HEK293 (cell line): Measurements from ENCODE around the gene FLYWCH1.

ENCODE experiments used
- GLIS1 ChIP-seq: fragments of 450-650 bp; formaldehyde crosslinking; IDR thresholded peaks from 2 replicates; pipeline ENCODE4 v1.5.1; 2016; ENCODE audit warnings: missing biosample characterization, missing genetic modification characterization
- GLIS2 ChIP-seq: fragments of 450-650 bp; formaldehyde crosslinking; IDR thresholded peaks from 2 replicates; pipeline ENCODE4 v1.5.1; 2016; ENCODE audit warnings: missing biosample characterization, missing genetic modification characterization
- KLF9 ChIP-seq: fragments of 450-650 bp; formaldehyde crosslinking; IDR thresholded peaks from 2 replicates; pipeline ENCODE4 v1.5.1; 2016; ENCODE audit warnings: missing biosample characterization, missing genetic modification characterization, low read depth
- PRDM1 ChIP-seq: fragments of 450-650 bp; formaldehyde crosslinking; IDR thresholded peaks from 2 replicates; pipeline ENCODE4; 2016; ENCODE audit warnings: missing biosample characterization, missing genetic modification characterization
- SALL2 ChIP-seq: fragments of 450-650 bp; formaldehyde crosslinking; IDR thresholded peaks from 2 replicates; pipeline ENCODE4 v1.5.0; 2017; ENCODE audit warnings: missing biosample characterization, mild to moderate bottlenecking, missing genetic modification characterization, borderline replicate concordance
- SP2 ChIP-seq: fragments of 450-650 bp; formaldehyde crosslinking; IDR thresholded peaks from 2 replicates; pipeline ENCODE4 v1.5.1; 2016; ENCODE audit warnings: missing biosample characterization, missing genetic modification characterization
- ZBTB17 ChIP-seq: fragments of 450-650 bp; formaldehyde crosslinking; IDR thresholded peaks from 2 replicates; pipeline ENCODE4 v1.5.1; 2016; ENCODE audit warnings: missing biosample characterization, missing genetic modification characterization
- ZBTB48 ChIP-seq: fragments of 450-650 bp; formaldehyde crosslinking; IDR thresholded peaks from 2 replicates; pipeline ENCODE4 v1.5.1; 2016; ENCODE audit warnings: missing biosample characterization, missing genetic modification characterization
- ZNF132 ChIP-seq: fragments of 450-650 bp; formaldehyde crosslinking; IDR thresholded peaks from 2 replicates; pipeline ENCODE4 v1.5.1; 2017; ENCODE audit warnings: missing biosample characterization, missing genetic modification characterization, borderline replicate concordance
- ZNF157 ChIP-seq: fragments of 450-650 bp; formaldehyde crosslinking; IDR thresholded peaks from 2 replicates; pipeline ENCODE4 v1.5.1; 2016; ENCODE audit warnings: missing biosample characterization, missing genetic modification characterization
- ZNF16 ChIP-seq: fragments of 450-650 bp; formaldehyde crosslinking; IDR thresholded peaks from 2 replicates; pipeline ENCODE4 v1.5.1; 2016; ENCODE audit warnings: low read depth, missing biosample characterization, missing genetic modification characterization
- ZNF211 ChIP-seq: fragments of 450-650 bp; formaldehyde crosslinking; IDR thresholded peaks from 2 replicates; pipeline ENCODE4 v1.5.1; 2016; ENCODE audit warnings: low read depth, missing biosample characterization, missing genetic modification characterization
- ZNF335 ChIP-seq: fragments of 450-650 bp; formaldehyde crosslinking; conservative IDR thresholded peaks from 2 replicates; pipeline ENCODE4 v1.5.1; 2016; ENCODE audit warnings: missing biosample characterization, missing genetic modification characterization
- ZNF501 ChIP-seq: fragments of 450-650 bp; formaldehyde crosslinking; IDR thresholded peaks from 2 replicates; pipeline ENCODE4 v1.5.1; 2016; ENCODE audit warnings: missing biosample characterization, missing genetic modification characterization
- ZNF555 ChIP-seq: fragments of 450-650 bp; formaldehyde crosslinking; conservative IDR thresholded peaks from 2 replicates; pipeline ENCODE4 v1.5.1; 2017; ENCODE audit warnings: missing biosample characterization, mild to moderate bottlenecking, missing genetic modification characterization, inconsistent platforms
- ZNF561 ChIP-seq: fragments of 450-650 bp; IDR thresholded peaks from 2 replicates; pipeline ENCODE4 v1.5.1; 2018; ENCODE audit warnings: missing biosample characterization, missing genetic modification characterization, borderline replicate concordance
- ZNF629 ChIP-seq: fragments of 450-650 bp; formaldehyde crosslinking; IDR thresholded peaks from 2 replicates; pipeline ENCODE4 v1.5.1; 2017; ENCODE audit warnings: missing biosample characterization, missing genetic modification characterization
- TF ChIP-seq, protein P1 (sequence below): fragments of 450-650 bp; formaldehyde crosslinking; IDR thresholded peaks from 2 replicates; pipeline ENCODE4 v1.5.1; 2016; ENCODE audit warnings: missing biosample characterization, missing genetic modification characterization
- TF ChIP-seq, protein P2 (sequence below): fragments of 450-650 bp; formaldehyde crosslinking; IDR thresholded peaks from 2 replicates; pipeline ENCODE4 v1.5.1; 2016; ENCODE audit warnings: missing biosample characterization, missing genetic modification characterization
- TF ChIP-seq, protein P3 (sequence below): fragments of 450-650 bp; formaldehyde crosslinking; IDR thresholded peaks from 2 replicates; pipeline ENCODE4 v1.5.1; 2016; ENCODE audit warnings: missing biosample characterization, missing genetic modification characterization, borderline replicate concordance
- TF ChIP-seq, protein P4 (sequence below): fragments of 450-650 bp; formaldehyde crosslinking; IDR thresholded peaks from 2 replicates; pipeline ENCODE4 v1.5.1; 2016; ENCODE audit warnings: missing biosample characterization, missing genetic modification characterization
- TF ChIP-seq, protein P5 (sequence below): fragments of 450-650 bp; formaldehyde crosslinking; optimal IDR thresholded peaks from 2 replicates; pipeline ENCODE3; 2016; ENCODE audit warnings: missing biosample characterization, mild to moderate bottlenecking, missing genetic modification characterization
- TF ChIP-seq, protein P6 (sequence below): fragments of 450-650 bp; formaldehyde crosslinking; IDR thresholded peaks from 2 replicates; pipeline ENCODE4 v1.5.1; 2016; ENCODE audit warnings: missing biosample characterization, missing genetic modification characterization
- TF ChIP-seq, protein P7 (sequence below): fragments of 450-650 bp; formaldehyde crosslinking; IDR thresholded peaks from 2 replicates; pipeline ENCODE4 v1.5.1; 2016; ENCODE audit warnings: missing biosample characterization, missing genetic modification characterization

The FLYWCH1 gene

DNA sequence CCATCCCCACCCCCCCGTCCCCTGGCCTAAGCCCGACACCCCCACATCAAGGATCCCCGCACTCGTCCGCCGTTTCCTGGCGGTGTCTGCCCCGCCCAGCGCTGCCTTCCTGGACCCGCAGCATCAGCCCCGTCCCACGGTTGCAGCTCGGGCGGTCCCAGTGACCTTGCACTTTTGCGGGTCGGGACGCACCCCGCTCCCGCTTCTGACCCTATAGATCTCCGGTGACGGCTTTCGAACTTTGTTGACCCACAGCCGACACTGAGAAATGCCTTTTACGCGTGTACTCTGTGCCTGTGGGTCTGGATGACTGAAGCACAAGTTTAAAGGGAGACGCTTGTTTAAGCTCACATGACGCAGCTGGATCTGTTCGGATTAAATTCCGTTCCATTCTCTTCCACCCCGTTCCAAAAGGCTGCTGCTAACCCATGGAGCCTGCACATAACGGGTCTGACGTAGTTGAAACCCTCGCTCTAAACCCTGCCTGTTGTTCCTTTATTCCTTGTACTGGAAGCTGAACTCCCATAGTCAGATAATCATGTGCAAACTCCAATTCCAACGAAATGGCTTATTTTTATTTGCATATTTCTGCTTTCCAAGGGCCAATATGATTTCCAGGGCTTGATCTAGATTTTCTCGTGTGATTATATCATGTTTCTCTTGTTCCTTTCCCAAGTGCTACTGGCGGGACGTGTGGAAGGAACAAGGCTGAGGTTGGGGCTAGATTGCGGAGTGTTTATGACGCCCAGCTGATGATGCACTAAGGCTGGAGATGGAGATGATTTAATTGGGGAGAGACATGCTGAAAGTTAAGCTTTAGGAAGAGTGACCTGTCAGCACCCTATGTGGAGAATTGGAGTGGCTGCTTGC lies 834 bp downstream of the FLYWCH1 start (continued):
- TF ChIP-seq, protein P1, sequence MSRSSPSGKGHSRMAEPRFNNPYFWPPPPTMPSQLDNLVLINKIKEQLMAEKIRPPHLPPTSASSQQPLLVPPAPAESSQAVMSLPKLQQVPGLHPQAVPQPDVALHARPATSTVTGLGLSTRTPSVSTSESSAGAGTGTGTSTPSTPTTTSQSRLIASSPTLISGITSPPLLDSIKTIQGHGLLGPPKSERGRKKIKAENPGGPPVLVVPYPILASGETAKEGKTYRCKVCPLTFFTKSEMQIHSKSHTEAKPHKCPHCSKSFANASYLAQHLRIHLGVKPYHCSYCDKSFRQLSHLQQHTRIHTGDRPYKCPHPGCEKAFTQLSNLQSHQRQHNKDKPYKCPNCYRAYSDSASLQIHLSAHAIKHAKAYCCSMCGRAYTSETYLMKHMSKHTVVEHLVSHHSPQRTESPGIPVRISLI (tag by site-specific recombination), result no peak
- TF ChIP-seq ZBTB17 (tag by site-specific recombination), result peak; percentile 88
- TF ChIP-seq, protein P2, sequence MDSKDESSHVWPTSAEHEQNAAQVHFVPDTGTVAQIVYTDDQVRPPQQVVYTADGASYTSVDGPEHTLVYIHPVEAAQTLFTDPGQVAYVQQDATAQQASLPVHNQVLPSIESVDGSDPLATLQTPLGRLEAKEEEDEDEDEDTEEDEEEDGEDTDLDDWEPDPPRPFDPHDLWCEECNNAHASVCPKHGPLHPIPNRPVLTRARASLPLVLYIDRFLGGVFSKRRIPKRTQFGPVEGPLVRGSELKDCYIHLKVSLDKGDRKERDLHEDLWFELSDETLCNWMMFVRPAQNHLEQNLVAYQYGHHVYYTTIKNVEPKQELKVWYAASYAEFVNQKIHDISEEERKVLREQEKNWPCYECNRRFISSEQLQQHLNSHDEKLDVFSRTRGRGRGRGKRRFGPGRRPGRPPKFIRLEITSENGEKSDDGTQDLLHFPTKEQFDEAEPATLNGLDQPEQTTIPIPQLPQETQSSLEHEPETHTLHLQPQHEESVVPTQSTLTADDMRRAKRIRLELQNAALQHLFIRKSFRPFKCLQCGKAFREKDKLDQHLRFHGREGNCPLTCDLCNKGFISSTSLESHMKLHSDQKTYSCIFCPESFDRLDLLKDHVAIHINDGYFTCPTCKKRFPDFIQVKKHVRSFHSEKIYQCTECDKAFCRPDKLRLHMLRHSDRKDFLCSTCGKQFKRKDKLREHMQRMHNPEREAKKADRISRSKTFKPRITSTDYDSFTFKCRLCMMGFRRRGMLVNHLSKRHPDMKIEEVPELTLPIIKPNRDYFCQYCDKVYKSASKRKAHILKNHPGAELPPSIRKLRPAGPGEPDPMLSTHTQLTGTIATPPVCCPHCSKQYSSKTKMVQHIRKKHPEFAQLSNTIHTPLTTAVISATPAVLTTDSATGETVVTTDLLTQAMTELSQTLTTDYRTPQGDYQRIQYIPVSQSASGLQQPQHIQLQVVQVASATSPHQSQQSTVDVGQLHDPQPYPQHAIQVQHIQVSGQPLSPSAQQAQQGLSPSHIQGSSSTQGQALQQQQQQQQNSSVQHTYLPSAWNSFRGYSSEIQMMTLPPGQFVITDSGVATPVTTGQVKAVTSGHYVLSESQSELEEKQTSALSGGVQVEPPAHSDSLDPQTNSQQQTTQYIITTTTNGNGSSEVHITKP (tag by site-specific recombination), result peak; percentile 34; the same call in 1 of the 2 replicates
- no peak for TF ChIP-seq ZNF555 (tag by site-specific recombination)
- no peak for TF ChIP-seq ZBTB48 (tag by site-specific recombination)
- TF ChIP-seq ZNF335 (tag by site-specific recombination), result peak; percentile 50
- no peak for TF ChIP-seq ZNF211 (tag by site-specific recombination)
- TF ChIP-seq SP2 (tag by site-specific recombination), result no peak; the same call in 1 of the 2 replicates
- TF ChIP-seq ZNF16 (tag by site-specific recombination), result no peak
- TF ChIP-seq SALL2 (tag by site-specific recombination), result no peak
- TF ChIP-seq ZNF629 (tag by site-specific recombination), result peak; percentile 87
- TF ChIP-seq, protein P3, sequence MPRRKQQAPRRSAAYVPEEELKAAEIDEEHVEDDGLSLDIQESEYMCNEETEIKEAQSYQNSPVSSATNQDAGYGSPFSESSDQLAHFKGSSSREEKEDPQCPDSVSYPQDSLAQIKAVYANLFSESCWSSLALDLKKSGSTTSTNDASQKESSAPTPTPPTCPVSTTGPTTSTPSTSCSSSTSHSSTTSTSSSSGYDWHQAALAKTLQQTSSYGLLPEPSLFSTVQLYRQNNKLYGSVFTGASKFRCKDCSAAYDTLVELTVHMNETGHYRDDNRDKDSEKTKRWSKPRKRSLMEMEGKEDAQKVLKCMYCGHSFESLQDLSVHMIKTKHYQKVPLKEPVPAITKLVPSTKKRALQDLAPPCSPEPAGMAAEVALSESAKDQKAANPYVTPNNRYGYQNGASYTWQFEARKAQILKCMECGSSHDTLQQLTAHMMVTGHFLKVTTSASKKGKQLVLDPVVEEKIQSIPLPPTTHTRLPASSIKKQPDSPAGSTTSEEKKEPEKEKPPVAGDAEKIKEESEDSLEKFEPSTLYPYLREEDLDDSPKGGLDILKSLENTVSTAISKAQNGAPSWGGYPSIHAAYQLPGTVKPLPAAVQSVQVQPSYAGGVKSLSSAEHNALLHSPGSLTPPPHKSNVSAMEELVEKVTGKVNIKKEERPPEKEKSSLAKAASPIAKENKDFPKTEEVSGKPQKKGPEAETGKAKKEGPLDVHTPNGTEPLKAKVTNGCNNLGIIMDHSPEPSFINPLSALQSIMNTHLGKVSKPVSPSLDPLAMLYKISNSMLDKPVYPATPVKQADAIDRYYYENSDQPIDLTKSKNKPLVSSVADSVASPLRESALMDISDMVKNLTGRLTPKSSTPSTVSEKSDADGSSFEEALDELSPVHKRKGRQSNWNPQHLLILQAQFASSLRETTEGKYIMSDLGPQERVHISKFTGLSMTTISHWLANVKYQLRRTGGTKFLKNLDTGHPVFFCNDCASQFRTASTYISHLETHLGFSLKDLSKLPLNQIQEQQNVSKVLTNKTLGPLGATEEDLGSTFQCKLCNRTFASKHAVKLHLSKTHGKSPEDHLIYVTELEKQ (tag by site-specific recombination), result no peak
- TF ChIP-seq, protein P4, sequence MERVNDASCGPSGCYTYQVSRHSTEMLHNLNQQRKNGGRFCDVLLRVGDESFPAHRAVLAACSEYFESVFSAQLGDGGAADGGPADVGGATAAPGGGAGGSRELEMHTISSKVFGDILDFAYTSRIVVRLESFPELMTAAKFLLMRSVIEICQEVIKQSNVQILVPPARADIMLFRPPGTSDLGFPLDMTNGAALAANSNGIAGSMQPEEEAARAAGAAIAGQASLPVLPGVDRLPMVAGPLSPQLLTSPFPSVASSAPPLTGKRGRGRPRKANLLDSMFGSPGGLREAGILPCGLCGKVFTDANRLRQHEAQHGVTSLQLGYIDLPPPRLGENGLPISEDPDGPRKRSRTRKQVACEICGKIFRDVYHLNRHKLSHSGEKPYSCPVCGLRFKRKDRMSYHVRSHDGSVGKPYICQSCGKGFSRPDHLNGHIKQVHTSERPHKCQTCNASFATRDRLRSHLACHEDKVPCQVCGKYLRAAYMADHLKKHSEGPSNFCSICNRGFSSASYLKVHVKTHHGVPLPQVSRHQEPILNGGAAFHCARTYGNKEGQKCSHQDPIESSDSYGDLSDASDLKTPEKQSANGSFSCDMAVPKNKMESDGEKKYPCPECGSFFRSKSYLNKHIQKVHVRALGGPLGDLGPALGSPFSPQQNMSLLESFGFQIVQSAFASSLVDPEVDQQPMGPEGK (tag by site-specific recombination), result no peak
- no peak for TF ChIP-seq ZNF561 (tag by site-specific recombination)
- TF ChIP-seq, protein P5, sequence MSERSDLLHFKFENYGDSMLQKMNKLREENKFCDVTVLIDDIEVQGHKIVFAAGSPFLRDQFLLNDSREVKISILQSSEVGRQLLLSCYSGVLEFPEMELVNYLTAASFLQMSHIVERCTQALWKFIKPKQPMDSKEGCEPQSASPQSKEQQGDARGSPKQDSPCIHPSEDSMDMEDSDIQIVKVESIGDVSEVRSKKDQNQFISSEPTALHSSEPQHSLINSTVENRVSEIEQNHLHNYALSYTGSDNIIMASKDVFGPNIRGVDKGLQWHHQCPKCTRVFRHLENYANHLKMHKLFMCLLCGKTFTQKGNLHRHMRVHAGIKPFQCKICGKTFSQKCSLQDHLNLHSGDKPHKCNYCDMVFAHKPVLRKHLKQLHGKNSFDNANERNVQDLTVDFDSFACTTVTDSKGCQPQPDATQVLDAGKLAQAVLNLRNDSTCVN (tag by site-specific recombination), result no peak
- no peak for TF ChIP-seq GLIS1 (tag by site-specific recombination)
- TF ChIP-seq GLIS2 (tag by site-specific recombination), result no peak
- peak; percentile 62 for TF ChIP-seq PRDM1 (tag by site-specific recombination)
- no peak for TF ChIP-seq ZNF157 (tag by site-specific recombination)
- TF ChIP-seq, protein P6, sequence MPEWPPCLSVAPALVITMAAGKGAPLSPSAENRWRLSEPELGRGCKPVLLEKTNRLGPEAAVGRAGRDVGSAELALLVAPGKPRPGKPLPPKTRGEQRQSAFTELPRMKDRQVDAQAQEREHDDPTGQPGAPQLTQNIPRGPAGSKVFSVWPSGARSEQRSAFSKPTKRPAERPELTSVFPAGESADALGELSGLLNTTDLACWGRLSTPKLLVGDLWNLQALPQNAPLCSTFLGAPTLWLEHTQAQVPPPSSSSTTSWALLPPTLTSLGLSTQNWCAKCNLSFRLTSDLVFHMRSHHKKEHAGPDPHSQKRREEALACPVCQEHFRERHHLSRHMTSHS (tag by site-specific recombination), result no peak
- TF ChIP-seq, protein P7, sequence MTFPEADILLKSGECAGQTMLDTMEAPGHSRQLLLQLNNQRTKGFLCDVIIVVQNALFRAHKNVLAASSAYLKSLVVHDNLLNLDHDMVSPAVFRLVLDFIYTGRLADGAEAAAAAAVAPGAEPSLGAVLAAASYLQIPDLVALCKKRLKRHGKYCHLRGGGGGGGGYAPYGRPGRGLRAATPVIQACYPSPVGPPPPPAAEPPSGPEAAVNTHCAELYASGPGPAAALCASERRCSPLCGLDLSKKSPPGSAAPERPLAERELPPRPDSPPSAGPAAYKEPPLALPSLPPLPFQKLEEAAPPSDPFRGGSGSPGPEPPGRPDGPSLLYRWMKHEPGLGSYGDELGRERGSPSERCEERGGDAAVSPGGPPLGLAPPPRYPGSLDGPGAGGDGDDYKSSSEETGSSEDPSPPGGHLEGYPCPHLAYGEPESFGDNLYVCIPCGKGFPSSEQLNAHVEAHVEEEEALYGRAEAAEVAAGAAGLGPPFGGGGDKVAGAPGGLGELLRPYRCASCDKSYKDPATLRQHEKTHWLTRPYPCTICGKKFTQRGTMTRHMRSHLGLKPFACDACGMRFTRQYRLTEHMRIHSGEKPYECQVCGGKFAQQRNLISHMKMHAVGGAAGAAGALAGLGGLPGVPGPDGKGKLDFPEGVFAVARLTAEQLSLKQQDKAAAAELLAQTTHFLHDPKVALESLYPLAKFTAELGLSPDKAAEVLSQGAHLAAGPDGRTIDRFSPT, result no peak
- TF ChIP-seq ZNF501, result no peak
- no peak for TF ChIP-seq ZNF132 (tag by site-specific recombination)
- peak; percentile 48 for TF ChIP-seq KLF9
